Activated B cell treated with CpG ODN at 0.5 μM for 24 hours (primary cell): ENCODE measurements around the gene DLG1. TPM values are rescaled to one million over a fixed set of nuclear protein-coding genes. Genes with fewer than 3 reads are reported as not detected.
"Not testable (repeated sequence)": the region's sequence is repeated elsewhere in the genome, so short reads cannot be mapped to it uniquely, and the experiment has no call there.

Source experiments
- ATAC-seq: fragments of 200-7000 bp; cut with Tn5 transposase; one replicate; pipeline ENCODE4 v1.10.0; 2021; ENCODE audit warnings: low read depth, mild to moderate bottlenecking, moderate library complexity
- CTCF ChIA-PET: fragments of 350-600 bp; sonication (Branson Sonifier 250); formaldehyde crosslinking; loops from one replicate; lab custom pipeline; 2021; ENCODE audit warnings: antibody characterized with exemption; lab: Charles Lee
- POLR2A ChIA-PET: fragments of 350-600 bp; sonication (Branson Sonifier 250); formaldehyde crosslinking; loops from one replicate; lab custom pipeline; 2021; ENCODE audit warnings: antibody characterized with exemption; lab: Charles Lee
- DNase-seq: peaks from one replicate; pipeline ENCODE4 v3.0.0; 2022
- H3K27ac Mint-ChIP-seq: one replicate; pipeline ENCODE4 v1.8.0; 2020; ENCODE audit warnings: mixed read lengths
- H3K27me3 Mint-ChIP-seq: one replicate; pipeline ENCODE4 v1.8.0; 2021; ENCODE audit warnings: mixed read lengths
- H3K36me3 Mint-ChIP-seq: one replicate; pipeline ENCODE4 v1.8.0; 2021; ENCODE audit warnings: low read depth, mixed read lengths
- H3K4me1 Mint-ChIP-seq: one replicate; pipeline ENCODE4 v1.8.0; 2021; ENCODE audit warnings: mixed read lengths
- H3K4me3 Mint-ChIP-seq: one replicate; pipeline ENCODE4 v1.8.0; 2020; ENCODE audit warnings: mild to moderate bottlenecking, mixed read lengths
- H3K9me3 Mint-ChIP-seq: one replicate; pipeline ENCODE4 v1.8.0; 2020; ENCODE audit warnings: mixed read lengths
- CTCF ChIP-seq: fragments of 200-600 bp; IDR thresholded peaks from one replicate; pipeline ENCODE4 v1.8.0; 2022; ENCODE audit warnings: antibody characterized with exemption, mild to moderate bottlenecking
- intact Hi-C: fragments of 100-400 bp; cut with micrococcal nuclease; formaldehyde crosslinking; loops from one replicate; pipeline ENCODE4 v1.15.1; 2024
- total RNA-seq: library from RNA; stranded (reverse); gene quantifications from 2 replicates; pipeline ENCODE4 v1.2.3, GENCODE V29; 2022

DLG1 gene
- total RNA-seq, 1 donor from 2014 or later = 102 TPM

- ChIA-PET POLR2A (no interaction called here), CTCF (no interaction called here)
- ATAC-seq (no peak), DNase-seq (no peak)
- Mint-ChIP-seq H3K4me3 (no peak overlapping the region), H3K36me3 (no peaks in the 10 kb centered on the region), H3K4me1 (peaks cover 75% of the 10 kb centered on the region), H3K27ac (no peak overlapping the region), H3K27me3 (no peaks in the 10 kb centered on the region), H3K9me3 (no peaks in the 10 kb centered on the region)
- intact Hi-C loops = no loop called here
- TF ChIP-seq CTCF = no peak
These were observed 93.1 kb downstream of the DLG1 start for GRCh38 chr3:197205265-197205664.

- ChIA-PET POLR2A (no interaction called here), CTCF (no interaction called here)
- Mint-ChIP-seq H3K9me3 (no peaks in the 10 kb centered on the region), H3K27ac (no peak overlapping the region), H3K4me1 (peaks cover 72% of the 10 kb centered on the region), H3K4me3 (no peak overlapping the region), H3K27me3 (no peaks in the 10 kb centered on the region), H3K36me3 (no peaks in the 10 kb centered on the region)
- TF ChIP-seq CTCF = no peak
- intact Hi-C loops = no loop called here
- DNase-seq (no peak), ATAC-seq (no peak)
These were observed 93.7 kb downstream of the DLG1 start for GRCh38 chr3:197204736-197205135.

- ChIA-PET CTCF (no interaction called here), POLR2A (no interaction called here)
- Mint-ChIP-seq H3K36me3 (no peaks in the 10 kb centered on the region), H3K9me3 (no peaks in the 10 kb centered on the region), H3K4me3 (no peak overlapping the region), H3K4me1 (peaks cover 63% of the 10 kb centered on the region), H3K27me3 (no peaks in the 10 kb centered on the region), H3K27ac (no peak overlapping the region)
- no peak for ATAC-seq
- intact Hi-C loops = no loop called here
- DNase-seq = no peak
- TF ChIP-seq CTCF = no peak
These were observed 94.7 kb downstream of the DLG1 start for GRCh38 chr3:197203714-197204146.

GRCh38 chr3:197202694-197203093, 95.7 kb downstream of the DLG1 start:
- ChIA-PET CTCF (no interaction called here), POLR2A (no interaction called here)
- no peak overlapping the region for H3K27ac Mint-ChIP-seq
- no peaks in the 10 kb centered on the region for H3K27me3 Mint-ChIP-seq
- H3K4me1 Mint-ChIP-seq = peaks cover 57% of the 10 kb centered on the region
- no peak for TF ChIP-seq CTCF
- no peak overlapping the region for H3K4me3 Mint-ChIP-seq
- intact Hi-C loops = no loop called here
- ATAC-seq = no peak
- no peaks in the 10 kb centered on the region for H3K36me3 Mint-ChIP-seq
- DNase-seq = no peak
- H3K9me3 Mint-ChIP-seq = no peaks in the 10 kb centered on the region

- no peaks in the 10 kb centered on the region for H3K9me3 Mint-ChIP-seq
- POLR2A ChIA-PET = interaction anchor here (0.6 kb wide), 1 partner anchor 227 kb away, joined by 3 read pairs; no protein-coding TSS in a partner anchor
- TF ChIP-seq CTCF = no peak
- CTCF ChIA-PET = no interaction called here
- DNase-seq (no peak), ATAC-seq (no peak)
- H3K27me3 Mint-ChIP-seq = no peaks in the 10 kb centered on the region
- intact Hi-C loops = no loop called here
- H3K4me1 Mint-ChIP-seq = peaks cover 53% of the 10 kb centered on the region
- H3K27ac Mint-ChIP-seq = no peak overlapping the region
- no peak overlapping the region for H3K4me3 Mint-ChIP-seq
- H3K36me3 Mint-ChIP-seq = no peaks in the 10 kb centered on the region
These were observed 96.5 kb downstream of the DLG1 start for GRCh38 chr3:197201791-197202452.

- H3K27ac Mint-ChIP-seq, intact Hi-C loops, DNase-seq, H3K27me3 Mint-ChIP-seq, H3K4me3 Mint-ChIP-seq, CTCF ChIA-PET, ATAC-seq, POLR2A ChIA-PET, H3K9me3 Mint-ChIP-seq, H3K36me3 Mint-ChIP-seq: not testable (repeated sequence)
- H3K4me1 Mint-ChIP-seq = peaks cover 51% of the 10 kb centered on the region
These were observed 97.6 kb downstream of the DLG1 start for GRCh38 chr3:197200856-197201255.
